NCI-H82 treated with DMSO at 0.1 percent for 48 hours (cell line): ENCODE measurements around the gene MAPKBP1.

Source experiments
- DNase-seq: peaks from one replicate; lab custom pipeline; 2025; ENCODE audit not compliant: unreplicated experiment; lab: John Stamatoyannopoulos, UW

Gene MAPKBP1

DNA sequence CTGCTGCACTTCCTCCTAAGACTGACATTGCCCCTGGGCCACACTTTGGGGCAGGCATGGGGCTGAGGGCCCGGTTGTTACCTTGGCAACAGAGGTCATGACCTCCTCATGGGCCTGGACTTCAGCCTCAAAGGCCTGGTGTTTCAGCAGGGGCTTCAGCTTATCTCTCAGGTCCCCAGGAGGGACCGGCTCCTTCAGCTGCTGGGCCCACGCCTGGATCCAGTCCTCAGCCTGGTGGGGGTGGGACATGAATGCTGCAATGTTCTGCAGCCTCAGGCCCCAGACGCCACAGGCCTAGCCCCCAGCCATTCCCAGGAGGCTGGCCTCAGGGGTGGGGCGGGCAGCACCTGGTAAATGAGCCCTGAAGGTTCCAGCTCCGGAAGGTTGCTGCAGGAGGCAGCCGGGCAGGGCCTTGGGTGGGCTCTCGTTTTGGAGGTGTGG is 92.0 kb downstream of the MAPKBP1 start:
- DNase-seq: no peak

DNA sequence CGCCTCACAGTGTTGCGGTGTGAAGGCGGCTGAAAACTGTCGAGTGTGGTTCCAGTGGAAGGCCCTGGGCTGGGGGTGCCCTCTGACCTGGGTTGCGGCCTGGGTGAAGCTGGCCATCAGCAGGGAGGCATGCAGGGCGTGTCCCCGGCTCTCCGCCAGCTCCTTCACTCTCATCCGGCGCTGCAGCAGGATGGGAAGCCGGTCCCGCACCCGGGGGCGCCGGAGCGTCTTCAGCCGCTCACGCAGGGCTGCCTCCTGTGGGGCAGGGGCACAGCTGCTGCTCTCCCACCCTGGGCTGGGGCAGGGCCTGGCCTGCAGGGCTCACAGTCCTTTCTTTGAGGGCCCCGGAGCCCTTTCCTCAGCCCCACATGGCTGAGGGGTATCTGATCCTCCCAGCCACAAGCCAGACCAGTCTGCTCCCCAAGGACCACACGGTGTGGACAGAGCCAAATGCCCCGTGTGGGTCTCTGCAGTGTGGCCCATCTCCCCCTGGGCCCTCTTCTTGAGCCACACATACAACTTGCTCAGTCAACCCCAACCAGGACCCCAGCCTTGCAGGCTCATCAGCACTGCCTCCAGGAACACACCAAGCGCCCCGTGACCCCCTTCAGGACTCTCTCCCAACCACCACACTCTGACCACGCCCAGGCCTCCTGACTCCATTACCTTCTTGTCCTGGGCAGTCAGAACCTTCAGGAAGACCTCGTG is 92.7 kb downstream of the MAPKBP1 start:
- no peak for DNase-seq

DNA sequence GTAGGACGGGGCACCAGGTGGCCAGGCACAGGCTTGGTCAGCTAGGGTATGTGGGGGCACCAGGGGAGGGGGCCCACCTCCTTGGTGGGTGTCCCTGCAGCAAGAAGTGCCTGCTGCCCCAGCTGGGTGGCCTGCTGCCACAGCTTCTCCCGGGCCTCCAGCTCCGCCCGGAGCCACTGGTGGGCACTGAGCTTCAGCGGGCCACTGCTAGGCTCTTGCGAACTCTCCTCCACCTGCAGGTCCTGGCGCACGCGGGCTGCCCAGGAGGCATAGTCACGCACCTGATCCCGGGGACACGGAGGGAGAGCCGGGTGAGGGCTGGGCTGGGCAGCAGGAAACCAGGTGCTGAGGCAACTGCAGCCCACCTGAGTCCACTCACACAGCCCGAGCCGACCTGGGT is 94.0 kb downstream of the MAPKBP1 start:
- DNase-seq: no peak

DNA sequence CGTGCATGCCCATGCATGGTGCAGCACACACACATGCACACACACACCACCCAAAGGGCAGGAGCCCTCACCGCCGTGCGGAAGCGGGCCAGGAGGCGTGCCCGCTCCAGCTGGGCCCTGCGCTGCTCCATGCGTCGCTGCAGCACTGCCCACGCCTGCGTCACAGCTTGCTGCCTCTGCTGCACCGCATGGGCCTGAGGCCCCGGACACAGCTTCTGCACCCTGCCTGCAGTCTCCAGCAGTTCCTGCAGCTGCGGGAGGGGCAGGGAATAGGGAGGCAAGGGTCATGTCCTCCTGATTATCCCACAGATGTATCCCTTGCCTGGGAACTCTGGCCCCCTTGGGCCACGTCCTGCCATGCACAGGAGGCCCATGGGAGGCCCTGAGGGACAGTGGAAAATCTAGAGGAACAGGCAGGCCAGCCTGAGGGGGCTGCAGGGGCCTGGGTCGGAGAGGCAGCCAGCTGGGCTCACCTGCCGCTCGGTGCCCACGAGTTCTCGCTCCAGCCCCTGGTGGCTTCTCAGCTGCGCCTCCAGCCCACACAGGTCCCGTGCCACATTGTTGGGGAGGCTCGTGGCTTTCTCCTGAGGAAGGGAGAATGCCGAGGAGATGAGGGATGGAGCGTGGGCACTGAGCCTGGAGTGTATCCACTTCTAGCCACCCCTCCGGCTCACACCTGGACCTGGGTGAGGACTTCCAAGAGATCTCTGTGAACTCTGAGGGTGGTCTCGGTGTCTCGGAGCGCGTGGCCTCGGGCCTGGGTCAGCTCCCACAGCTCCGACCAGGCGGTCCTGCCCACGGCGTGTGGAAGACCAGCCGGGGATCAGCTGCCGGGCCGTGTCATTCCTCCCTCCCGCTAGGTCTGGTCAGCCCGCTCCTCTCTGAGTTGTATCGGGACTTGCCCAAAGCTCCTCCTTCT is 95.7 kb downstream of the MAPKBP1 start:
- DNase-seq: no peak

DNA sequence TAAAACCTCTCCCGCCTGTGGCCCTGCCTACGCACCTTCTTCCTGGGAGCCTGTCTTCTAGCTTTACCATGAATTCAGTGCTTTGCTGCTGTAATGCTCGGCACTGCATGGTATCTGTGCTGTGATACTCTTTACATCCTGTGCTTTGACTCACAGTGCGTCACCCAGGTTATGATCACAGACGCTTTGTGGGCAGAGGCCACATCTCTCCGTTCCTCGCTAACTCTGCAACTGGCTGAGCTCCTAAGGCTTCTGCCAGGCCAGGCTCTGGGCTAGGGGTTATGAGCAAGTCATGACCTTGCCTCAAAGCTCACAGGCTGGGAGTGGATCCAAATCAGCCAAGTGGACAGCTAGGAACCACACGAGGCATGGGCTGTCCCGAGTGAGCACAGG is 96.4 kb downstream of the MAPKBP1 start:
- DNase-seq: no peak

DNA sequence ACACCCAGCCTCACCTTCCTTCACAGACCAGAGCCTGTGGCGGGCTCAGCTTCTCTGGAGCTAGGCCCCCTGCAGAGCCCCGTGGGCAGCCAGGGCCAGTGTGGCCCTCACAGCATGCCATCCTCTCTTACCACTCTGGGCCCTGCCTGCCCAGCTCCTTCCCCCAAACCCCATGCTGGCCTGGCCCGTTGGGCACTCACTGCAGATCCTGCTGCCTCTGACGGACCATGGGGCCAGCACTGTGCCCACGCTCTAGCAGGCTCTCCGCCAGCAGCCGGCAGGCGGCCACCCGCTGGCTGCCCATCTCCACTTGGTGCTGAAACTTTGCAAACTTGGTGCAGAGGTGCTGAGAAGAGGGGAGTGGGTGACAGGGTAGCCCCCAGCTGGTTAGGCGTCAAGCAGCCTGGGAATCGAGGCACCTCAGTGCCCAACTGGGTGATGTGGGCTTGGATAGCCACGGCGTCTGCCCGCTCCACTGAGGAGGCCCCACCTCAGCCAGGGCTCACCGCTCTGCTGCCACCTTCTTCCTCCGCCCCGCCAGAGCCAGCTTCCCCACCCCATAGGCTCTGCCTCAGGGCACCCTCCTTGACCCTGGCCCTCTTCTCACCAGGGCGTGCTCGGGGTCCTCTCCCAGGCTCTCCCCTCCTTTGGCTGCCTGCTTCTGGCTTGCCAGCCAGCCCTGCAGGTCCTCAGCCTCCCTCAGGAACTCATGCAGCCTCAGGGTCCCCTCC is 97.1 kb downstream of the MAPKBP1 start:
- DNase-seq: no peak

DNA sequence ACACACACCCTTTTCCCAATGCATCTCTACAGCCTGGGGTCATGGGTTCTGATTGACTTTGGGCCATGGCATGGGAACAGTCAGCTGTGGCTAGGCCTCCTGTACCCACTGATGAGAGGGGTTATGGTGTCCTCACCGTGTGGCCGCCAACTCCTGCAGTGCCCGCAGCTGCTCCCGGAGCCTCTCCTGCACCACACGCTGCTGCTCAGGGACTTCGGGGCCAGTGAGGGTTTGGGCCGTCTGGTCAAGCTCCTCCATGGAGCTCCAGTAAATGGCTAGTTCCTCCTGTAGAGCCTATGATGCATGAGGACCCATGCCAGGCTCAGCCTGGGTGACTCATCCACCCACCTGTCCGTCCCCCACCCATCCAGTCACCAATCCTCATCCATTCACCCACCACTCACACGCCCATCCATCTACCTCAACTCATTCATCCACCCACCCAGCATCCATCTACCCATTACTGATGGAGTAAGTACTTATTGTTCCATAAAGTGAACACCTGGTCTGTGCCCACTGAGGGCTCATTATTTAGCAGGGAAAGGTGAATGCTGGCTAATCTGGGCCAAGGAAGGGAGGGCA is 98.0 kb downstream of the MAPKBP1 start:
- no peak for DNase-seq

DNA sequence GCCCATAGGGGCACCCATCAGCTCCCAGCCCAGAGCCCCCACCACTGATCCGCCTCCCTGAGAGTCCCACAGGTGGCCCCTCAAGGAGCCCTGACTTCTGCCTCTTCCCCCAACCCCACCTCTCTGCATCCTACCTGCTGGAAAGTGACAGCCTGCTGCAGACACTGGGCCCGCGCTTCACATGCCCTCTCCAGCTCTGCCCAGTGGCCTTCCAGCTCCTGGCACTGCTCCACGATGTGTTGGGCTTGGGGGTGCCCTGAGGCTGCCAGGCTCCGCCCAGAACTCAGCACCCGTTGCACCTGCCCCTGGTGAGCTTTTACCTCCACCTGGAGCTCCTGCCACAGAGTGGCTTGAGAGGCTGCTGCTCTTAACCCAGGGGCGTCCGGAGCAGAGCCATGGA is 99.4 kb downstream of the MAPKBP1 start:
- no peak for DNase-seq

DNA sequence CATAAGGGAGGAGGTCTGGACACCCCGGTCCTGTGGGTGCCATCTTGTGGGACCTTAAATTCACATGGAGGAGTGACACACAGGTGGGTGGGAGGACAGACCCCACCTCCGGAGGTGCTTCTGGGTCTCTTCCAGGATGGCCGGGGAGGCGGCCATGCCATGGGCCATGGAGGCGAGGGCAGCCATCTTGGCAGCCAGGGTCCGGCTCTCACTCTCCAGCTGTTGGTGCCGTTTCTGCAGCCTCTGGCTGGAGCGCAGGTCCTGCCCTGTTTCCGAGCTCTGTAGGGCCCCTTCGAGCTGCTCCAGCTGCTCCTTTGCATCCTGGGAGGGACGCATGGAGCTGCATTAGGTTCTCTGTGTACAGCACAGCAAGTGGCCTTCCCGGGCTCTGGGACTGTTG is 100.5 kb downstream of the MAPKBP1 start:
- DNase-seq: no peak

DNA sequence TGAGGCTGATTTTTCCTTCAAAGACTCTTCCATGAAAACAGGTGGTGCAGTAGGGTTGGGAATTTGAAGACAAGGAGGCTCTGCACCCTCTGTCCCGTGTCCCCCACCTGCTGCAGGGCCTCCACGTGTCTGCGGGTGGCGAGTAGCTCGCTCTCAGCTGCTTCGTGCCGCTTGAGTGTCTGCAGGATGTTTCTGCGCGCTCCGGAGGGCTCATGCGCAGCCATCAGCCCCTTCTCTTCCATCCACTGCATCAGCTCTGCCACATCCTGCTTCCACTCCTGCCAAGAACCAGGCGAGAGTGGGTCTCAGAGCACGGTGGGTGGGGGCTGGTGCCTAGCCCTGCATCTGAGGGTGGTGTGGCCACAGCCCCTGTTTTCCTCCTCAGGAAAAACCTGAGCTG is 101.7 kb downstream of the MAPKBP1 start:
- DNase-seq: no peak

DNA sequence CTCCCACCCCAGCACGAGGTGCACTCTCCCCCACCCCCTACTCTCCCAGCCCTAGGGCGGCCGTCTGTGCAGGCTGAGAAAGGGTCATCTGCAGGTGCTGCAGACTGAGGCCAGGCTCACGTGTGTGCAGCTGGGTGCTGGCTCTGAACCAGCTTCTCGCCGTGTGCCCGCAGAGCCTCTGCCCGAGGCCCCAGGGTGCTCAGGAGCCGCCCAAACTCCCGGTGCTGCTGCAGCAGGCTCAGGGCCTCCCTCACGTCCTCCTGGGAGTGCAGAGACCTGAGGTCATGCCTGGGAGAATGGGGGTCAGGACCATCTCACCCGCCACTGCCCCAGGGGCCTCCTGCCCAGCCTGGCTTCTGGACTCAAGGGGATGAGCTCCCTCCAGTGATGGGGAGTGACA is 102.4 kb downstream of the MAPKBP1 start:
- no peak for DNase-seq
